ENCODE measurements around the gene CCDC77. TPM values are rescaled to one million over a fixed set of nuclear protein-coding genes. Genes with fewer than 3 reads are reported as not detected.
A peak's percentile ranks its signal among the peaks of the same experiment; 100 is the strongest.
"Not testable (repeated sequence)": the region's sequence is repeated elsewhere in the genome, so short reads cannot be mapped to it uniquely, and the experiment has no call there.

The CCDC77 gene
- 1 to 10 TPM; 8.2 to 8.5 (median 8.4) TPM for total RNA-seq
- long read RNA-seq, donor 1, partial matches to known transcripts, result 1 of 4 reads
- long read RNA-seq, donor 1, other reads (novel, unspliced or antisense), result 2 of 4 reads
- long read RNA-seq, donor 2, partial matches to known transcripts, result 2 of 6 reads
- long read RNA-seq, donor 2, other reads (novel, unspliced or antisense), result 3 of 6 reads

DNA sequence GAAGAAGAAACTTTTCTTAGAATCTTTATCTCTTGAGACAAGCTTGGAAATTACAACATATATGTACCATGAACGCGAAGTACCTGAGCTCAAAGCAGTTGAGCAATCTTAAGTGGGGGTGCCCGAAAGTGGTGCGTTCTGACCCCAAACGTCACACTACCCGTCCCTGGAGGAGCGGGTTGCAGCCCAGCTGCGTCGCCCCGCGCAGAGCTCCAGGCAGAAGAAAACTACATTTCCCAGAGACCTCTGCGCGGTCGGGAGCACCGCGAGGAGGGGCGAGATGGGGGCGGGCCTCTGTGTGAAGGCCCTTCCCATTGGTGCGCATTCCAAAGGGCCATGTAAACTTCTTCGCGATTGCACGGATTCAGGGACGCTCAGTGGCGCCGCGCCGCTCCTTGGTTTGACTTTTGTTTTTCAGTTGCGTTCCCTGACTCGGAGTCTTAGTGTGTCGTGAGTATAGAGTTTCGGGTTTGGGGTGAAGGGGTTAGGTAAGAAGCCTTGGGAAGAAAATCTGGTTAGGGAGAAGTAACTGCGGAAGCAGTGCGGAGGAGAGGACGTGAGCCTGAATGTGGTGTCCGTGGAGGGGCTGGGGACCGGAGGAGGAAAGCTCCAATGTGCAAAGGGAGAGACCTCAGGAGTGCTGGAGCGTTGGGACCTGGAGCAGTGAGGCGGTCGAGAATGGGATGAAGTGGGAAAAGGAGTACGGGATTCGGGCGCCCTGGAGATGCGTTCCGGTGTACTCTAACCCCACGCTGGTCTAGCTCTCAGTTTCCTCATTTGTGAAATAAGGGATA lies at the start of gene CCDC77:
Gene CCDC77 (plus strand): TSS at position 410 of the 794 bp plus-strand sequence. CDS start 7,740 bp downstream, outside the sequence.
- ATAC-seq, result peak; percentile 100
- peak; percentile 91 to 95 (median 93) for DNase-seq
- intact Hi-C loops (cut with DNase I, micrococcal nuclease), result no loop called here
- no peaks in the 10 kb centered on the region for H3K9me3 ChIP-seq
- H3K4me3 ChIP-seq, result peak within 1 kb of the TSS; percentile 20
- H3K4me1 ChIP-seq (ENCODE audit: low read depth), result peaks cover 6% of the 10 kb centered on the region
- TF ChIP-seq, protein P1, sequence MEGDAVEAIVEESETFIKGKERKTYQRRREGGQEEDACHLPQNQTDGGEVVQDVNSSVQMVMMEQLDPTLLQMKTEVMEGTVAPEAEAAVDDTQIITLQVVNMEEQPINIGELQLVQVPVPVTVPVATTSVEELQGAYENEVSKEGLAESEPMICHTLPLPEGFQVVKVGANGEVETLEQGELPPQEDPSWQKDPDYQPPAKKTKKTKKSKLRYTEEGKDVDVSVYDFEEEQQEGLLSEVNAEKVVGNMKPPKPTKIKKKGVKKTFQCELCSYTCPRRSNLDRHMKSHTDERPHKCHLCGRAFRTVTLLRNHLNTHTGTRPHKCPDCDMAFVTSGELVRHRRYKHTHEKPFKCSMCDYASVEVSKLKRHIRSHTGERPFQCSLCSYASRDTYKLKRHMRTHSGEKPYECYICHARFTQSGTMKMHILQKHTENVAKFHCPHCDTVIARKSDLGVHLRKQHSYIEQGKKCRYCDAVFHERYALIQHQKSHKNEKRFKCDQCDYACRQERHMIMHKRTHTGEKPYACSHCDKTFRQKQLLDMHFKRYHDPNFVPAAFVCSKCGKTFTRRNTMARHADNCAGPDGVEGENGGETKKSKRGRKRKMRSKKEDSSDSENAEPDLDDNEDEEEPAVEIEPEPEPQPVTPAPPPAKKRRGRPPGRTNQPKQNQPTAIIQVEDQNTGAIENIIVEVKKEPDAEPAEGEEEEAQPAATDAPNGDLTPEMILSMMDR (IDR thresholded peaks at IDR 0.05), result peak; percentile 15
- no peaks in the 10 kb centered on the region for H3K36me3 ChIP-seq (ENCODE audit: low read depth)

DNA sequence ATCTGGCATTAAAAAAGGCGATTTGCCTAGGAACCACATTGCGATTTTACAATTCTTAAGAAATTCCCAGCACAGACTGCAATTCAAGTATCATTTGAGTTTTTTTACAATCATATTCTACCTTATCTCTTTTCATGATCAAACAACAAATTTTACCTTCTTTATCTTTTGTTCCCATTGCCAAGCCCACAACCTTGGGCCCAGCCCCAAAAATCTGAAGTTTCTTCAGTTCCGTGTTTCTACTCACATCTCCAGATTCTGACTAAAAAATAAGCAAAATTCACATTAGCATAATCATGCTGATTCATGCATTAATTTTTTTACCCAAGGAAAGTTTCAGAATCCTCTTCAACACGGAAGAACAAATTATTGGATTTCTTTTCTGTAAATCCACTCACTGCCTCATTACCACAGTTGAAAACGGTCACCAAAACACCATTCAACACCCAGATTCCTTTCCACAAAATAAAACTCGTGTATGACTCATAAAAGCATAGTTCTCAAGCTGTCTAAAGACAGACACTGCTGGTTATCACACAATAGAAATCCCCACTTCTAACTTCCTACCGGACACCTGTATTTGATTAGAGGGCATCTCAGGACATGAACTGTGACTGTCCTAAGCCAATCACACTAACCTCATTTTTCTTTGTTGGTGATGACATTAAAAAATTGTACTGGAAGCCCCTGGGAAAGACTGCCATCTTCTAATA lies 45.0 kb upstream of the CCDC77 start:
- Histone ChIP-seq H3K9me3 (no peaks in the 10 kb centered on the region), H3K4me3 (no peak overlapping the region), H3K4me1 (ENCODE audit: low read depth) (peaks cover 4% of the 10 kb centered on the region), H3K36me3 (ENCODE audit: low read depth) (peaks cover 9% of the 10 kb centered on the region)
- ATAC-seq (peak; percentile 61), DNase-seq (no peak)
- TF ChIP-seq, protein P1 (IDR thresholded peaks at IDR 0.05), result no peak
- intact Hi-C loops (cut with DNase I, micrococcal nuclease), result no loop called here

DNA sequence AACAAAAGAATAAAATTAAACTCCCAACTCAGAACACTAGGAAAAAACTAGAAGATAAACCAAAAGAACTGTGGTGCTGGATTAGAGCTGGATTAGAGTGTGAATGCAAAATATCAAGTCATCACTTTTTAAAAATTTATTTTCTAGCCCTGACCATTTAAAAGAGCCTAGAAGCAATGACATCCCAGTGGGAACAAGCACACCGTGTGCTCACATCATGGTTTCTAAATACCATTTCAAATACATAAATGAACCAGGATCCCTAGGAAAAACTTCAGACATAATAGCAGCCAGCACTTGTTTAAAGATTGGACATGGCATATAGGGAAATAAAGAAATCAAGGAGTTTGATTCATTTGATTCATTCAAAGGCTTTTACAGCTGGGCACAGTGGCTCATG lies 42.4 kb upstream of the CCDC77 start:
- Histone ChIP-seq H3K36me3 (ENCODE audit: low read depth) (peaks cover 8% of the 10 kb centered on the region), H3K4me1 (ENCODE audit: low read depth) (peaks cover 4% of the 10 kb centered on the region), H3K9me3 (no peaks in the 10 kb centered on the region), H3K4me3 (no peak overlapping the region)
- DNase-seq (no peak), ATAC-seq (no peak)
- TF ChIP-seq, protein P1 (IDR thresholded peaks at IDR 0.05), result no peak
- intact Hi-C loops (cut with DNase I, micrococcal nuclease), result no loop called here

DNA sequence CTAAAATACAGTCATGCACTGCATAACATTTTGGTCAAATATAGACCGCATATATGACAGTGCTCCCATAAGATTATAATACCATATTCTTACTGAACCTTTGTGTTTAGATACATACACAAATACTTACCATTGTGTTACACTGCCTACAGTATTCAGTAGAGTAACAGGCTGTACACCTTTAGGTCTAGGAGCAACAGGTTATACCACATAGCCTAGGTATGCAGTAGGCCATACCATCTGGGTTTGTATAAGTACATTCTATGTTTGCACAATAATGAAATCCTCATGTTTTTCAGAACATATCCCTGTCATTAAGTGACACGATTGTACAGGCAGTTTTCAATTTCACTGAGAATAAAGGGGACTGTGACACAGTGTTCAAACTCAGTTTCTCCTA lies 34.6 kb upstream of the CCDC77 start:
- TF ChIP-seq, protein P1 (IDR thresholded peaks at IDR 0.05), result no peak
- no peak overlapping the region for H3K4me3 ChIP-seq
- DNase-seq, result no peak
- ATAC-seq, result no peak
- intact Hi-C loops (cut with DNase I, micrococcal nuclease), result no loop called here
- peaks cover 13% of the 10 kb centered on the region for H3K36me3 ChIP-seq (ENCODE audit: low read depth)
- H3K4me1 ChIP-seq (ENCODE audit: low read depth), result no peaks in the 10 kb centered on the region
- H3K9me3 ChIP-seq, result peaks cover 9% of the 10 kb centered on the region

DNA sequence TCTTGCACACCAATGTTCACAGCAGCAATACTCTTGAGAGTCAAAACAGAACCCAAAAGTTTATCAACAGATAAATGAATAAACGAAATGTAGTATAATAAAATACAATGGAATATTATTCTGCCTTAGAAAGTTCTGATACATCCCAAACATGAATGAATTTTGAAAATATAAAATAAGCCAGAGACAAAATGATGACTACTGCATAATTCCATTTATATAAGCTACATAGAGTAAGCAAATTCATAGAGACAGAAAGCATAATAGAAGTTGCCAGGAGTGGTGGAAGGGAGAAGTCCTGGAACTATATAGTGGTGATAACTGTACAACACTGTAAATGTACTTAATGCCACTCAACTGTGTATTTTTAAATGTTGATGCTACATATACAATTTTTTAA lies 33.5 kb upstream of the CCDC77 start:
- Histone ChIP-seq H3K36me3 (ENCODE audit: low read depth) (peaks cover 11% of the 10 kb centered on the region), H3K9me3 (peaks cover 9% of the 10 kb centered on the region), H3K4me3 (no peak overlapping the region), H3K4me1 (ENCODE audit: low read depth) (no peaks in the 10 kb centered on the region)
- DNase-seq, result no peak
- intact Hi-C loops (cut with DNase I, micrococcal nuclease), result no loop called here
- ATAC-seq, result no peak
- TF ChIP-seq, protein P1 (IDR thresholded peaks at IDR 0.05), result no peak

DNA sequence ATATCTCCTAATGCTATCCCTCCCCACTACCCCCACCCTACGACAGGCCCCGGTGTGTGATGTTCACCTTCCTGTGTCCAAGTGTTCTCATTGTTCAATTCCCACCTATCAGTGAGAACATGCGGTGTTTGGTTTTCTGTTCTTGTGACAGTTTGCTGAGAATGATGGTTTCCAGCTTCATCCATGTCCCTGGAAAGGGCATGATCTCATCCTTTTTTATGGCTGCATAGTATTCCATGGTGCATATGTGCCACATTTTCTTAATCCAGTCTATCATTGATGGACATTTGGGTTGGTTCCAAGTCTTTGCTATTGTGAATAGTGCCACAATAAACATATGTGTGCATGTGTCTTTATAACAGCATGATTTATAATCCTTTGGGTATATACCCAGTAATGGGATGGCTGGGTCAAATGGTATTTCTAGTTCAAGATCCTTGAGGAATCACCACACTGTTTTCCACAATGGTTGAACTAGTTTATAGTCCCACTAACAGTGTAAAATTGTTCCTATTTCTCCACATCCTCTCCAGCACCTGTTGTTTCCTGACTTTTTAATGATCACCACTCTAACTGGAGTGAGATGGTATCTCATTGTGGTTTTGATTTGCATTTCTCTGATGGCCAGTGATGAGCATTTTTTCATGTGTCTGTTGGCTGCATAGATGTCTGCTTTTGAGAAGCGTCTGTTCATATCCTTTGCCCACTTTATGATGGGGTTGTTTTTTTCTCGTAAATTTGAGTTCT lies 30.5 kb upstream of the CCDC77 start:
- H3K4me3 ChIP-seq; H3K9me3 ChIP-seq; intact Hi-C loops (cut with DNase I, micrococcal nuclease); H3K36me3 ChIP-seq (ENCODE audit: low read depth); H3K4me1 ChIP-seq (ENCODE audit: low read depth); ATAC-seq; DNase-seq: not testable (repeated sequence)

Measured in mucosa of descending colon (tissue), 3 donors.